Measurements from ENCODE around the gene WIPF1. TPM values are rescaled to one million over a fixed set of nuclear protein-coding genes. Genes with fewer than 3 reads are reported as not detected.

Gene WIPF1
- total RNA-seq, 1 donor from 2014 or later, result 7.6 TPM

GRCh38 chr2:174587579-174587978, 10.0 kb downstream of the WIPF1 start:
- TF ChIP-seq CTCF (conservative IDR thresholded peaks at IDR 0.05; ENCODE audit: low read depth, low read length), result no peak
- no peak overlapping the region for H3K4me3 ChIP-seq (ENCODE audit: low read depth, low read length)
- no peak for DNase-seq (ENCODE audit: low read depth)

GRCh38 chr2:174586418-174587295, 10.9 kb downstream of the WIPF1 start:
- no peak overlapping the region for H3K4me3 ChIP-seq (ENCODE audit: low read depth, low read length)
- TF ChIP-seq CTCF (conservative IDR thresholded peaks at IDR 0.05; ENCODE audit: low read depth, low read length), result no peak
- DNase-seq (ENCODE audit: low read depth), result no peak

- H3K4me3 ChIP-seq (ENCODE audit: low read depth, low read length), result no peak overlapping the region
- DNase-seq (ENCODE audit: low read depth), result no peak
- TF ChIP-seq CTCF (conservative IDR thresholded peaks at IDR 0.05; ENCODE audit: low read depth, low read length), result no peak
Observed at GRCh38 chr2:174585657-174586252, 11.8 kb downstream of the WIPF1 start.

- H3K4me3 ChIP-seq (ENCODE audit: low read depth, low read length), result no peak overlapping the region
- no peak for TF ChIP-seq CTCF (conservative IDR thresholded peaks at IDR 0.05; ENCODE audit: low read depth, low read length)
- DNase-seq (ENCODE audit: low read depth), result no peak
Observed at GRCh38 chr2:174585146-174585545, 12.5 kb downstream of the WIPF1 start.

GRCh38 chr2:174581491-174581890, 16.1 kb downstream of the WIPF1 start:
- no peak for TF ChIP-seq CTCF (conservative IDR thresholded peaks at IDR 0.05; ENCODE audit: low read depth, low read length)
- H3K4me3 ChIP-seq (ENCODE audit: low read depth, low read length), result no peak overlapping the region
- no peak for DNase-seq (ENCODE audit: low read depth)

- no peak for DNase-seq (ENCODE audit: low read depth)
- no peak overlapping the region for H3K4me3 ChIP-seq (ENCODE audit: low read depth, low read length)
- TF ChIP-seq CTCF (conservative IDR thresholded peaks at IDR 0.05; ENCODE audit: low read depth, low read length), result no peak
Observed at GRCh38 chr2:174580951-174581350, 16.7 kb downstream of the WIPF1 start.
